ENCODE measurements around the gene TSPOAP1. TPM values are rescaled to one million over a fixed set of nuclear protein-coding genes. Genes with fewer than 3 reads are reported as not detected.

The TSPOAP1 gene
- total RNA-seq, 2 experiments from 2014 or later = 17.8 to 19.5 TPM

DNA sequence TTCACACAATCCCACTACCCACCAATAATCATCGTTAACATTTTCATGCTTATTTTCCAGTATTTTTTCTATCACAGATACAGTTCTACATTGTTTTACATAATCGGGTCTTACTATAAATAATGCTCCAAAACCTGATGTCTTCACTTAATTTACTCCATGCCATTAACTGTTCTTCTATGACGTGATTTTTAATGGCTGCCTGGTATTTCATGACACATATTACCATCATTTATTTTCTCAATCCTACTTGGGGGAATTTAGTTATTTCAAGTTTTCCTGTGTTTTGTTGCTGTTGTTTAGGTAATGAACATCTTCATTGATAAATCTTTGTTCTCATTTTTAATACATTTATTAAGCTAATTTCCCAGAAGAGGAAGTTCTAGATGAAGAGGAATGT lies 75.5 kb downstream of the TSPOAP1 start:
- DNase-seq (no peak), ATAC-seq (ENCODE audit: poor library complexity) (no peak)
- intact Hi-C loops (cut with DNase I, micrococcal nuclease) = no loop called here
- peaks cover 6% of the 10 kb centered on the region for H3K4me1 Mint-ChIP-seq (ENCODE audit: low read depth)
- no peak overlapping the region for H3K27ac Mint-ChIP-seq
- peaks cover 30% of the 10 kb centered on the region for H3K27me3 Mint-ChIP-seq
- no peak overlapping the region for H3K4me3 Mint-ChIP-seq
- H3K36me3 ChIP-seq (ENCODE audit: insufficient read depth, low read length) = no peaks in the 10 kb centered on the region
- H3K4me1 ChIP-seq (ENCODE audit: insufficient read depth, low read length) = peaks cover 13% of the 10 kb centered on the region
- H3K4me3 ChIP-seq (ENCODE audit: low read length) = no peak overlapping the region
- H3K9me3 Mint-ChIP-seq = no peaks in the 10 kb centered on the region
- ChIA-PET POLR2A (no interaction called here), CTCF (no interaction called here)
- H3K36me3 Mint-ChIP-seq (ENCODE audit: low read depth) = no peaks in the 10 kb centered on the region
- TF ChIP-seq, protein P1, sequence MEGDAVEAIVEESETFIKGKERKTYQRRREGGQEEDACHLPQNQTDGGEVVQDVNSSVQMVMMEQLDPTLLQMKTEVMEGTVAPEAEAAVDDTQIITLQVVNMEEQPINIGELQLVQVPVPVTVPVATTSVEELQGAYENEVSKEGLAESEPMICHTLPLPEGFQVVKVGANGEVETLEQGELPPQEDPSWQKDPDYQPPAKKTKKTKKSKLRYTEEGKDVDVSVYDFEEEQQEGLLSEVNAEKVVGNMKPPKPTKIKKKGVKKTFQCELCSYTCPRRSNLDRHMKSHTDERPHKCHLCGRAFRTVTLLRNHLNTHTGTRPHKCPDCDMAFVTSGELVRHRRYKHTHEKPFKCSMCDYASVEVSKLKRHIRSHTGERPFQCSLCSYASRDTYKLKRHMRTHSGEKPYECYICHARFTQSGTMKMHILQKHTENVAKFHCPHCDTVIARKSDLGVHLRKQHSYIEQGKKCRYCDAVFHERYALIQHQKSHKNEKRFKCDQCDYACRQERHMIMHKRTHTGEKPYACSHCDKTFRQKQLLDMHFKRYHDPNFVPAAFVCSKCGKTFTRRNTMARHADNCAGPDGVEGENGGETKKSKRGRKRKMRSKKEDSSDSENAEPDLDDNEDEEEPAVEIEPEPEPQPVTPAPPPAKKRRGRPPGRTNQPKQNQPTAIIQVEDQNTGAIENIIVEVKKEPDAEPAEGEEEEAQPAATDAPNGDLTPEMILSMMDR (IDR thresholded peaks at IDR 0.05) = no peak
- no peak overlapping the region for H3K27ac ChIP-seq (ENCODE audit: low read depth in 1 of 2, low read length in 2 of 2)
- peaks cover 5 to 8% of the 10 kb centered on the region in 2 experiments for H3K27me3 ChIP-seq (ENCODE audit: control insufficient read depth in 1 of 2, insufficient read depth in 2 of 2, low read length in 2 of 2)
- no peaks in the 10 kb centered on the region for H3K9me3 ChIP-seq (ENCODE audit: control insufficient read depth in 1 of 2, insufficient read depth in 1 of 2, low read length in 2 of 2)

DNA sequence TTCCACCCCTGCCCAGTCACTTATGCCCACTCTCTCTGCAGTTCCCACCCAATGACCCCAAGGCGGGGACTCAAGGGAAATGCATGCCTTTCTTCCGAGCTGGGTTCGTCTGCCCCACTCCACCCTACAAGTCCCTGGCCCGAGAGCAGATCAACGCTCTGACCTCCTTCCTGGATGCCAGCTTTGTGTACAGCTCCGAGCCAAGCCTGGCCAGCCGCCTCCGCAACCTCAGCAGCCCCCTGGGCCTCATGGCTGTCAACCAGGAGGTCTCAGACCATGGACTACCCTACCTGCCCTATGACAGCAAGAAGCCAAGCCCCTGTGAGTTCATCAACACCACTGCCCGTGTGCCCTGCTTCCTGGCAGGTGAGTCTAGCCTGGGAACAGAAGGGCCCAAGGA lies 76.5 kb downstream of the TSPOAP1 start:
- peaks cover 11% of the 10 kb centered on the region for H3K4me1 Mint-ChIP-seq (ENCODE audit: low read depth)
- no peak overlapping the region for H3K4me3 Mint-ChIP-seq
- ATAC-seq (ENCODE audit: poor library complexity) (no peak), DNase-seq (no peak)
- H3K27ac Mint-ChIP-seq = no peak overlapping the region
- peaks cover 5 to 8% of the 10 kb centered on the region in 2 experiments for H3K27me3 ChIP-seq (ENCODE audit: control insufficient read depth in 1 of 2, insufficient read depth in 2 of 2, low read length in 2 of 2)
- POLR2A ChIA-PET = no interaction called here
- TF ChIP-seq, protein P1 (IDR thresholded peaks at IDR 0.05) = no peak
- H3K4me1 ChIP-seq (ENCODE audit: insufficient read depth, low read length) = peaks cover 18% of the 10 kb centered on the region
- no peaks in the 10 kb centered on the region for H3K9me3 ChIP-seq (ENCODE audit: control insufficient read depth in 1 of 2, insufficient read depth in 1 of 2, low read length in 2 of 2)
- intact Hi-C loops (cut with DNase I, micrococcal nuclease) = no loop called here
- CTCF ChIA-PET = no interaction called here
- no peak overlapping the region for H3K27ac ChIP-seq (ENCODE audit: low read depth in 1 of 2, low read length in 2 of 2)
- no peaks in the 10 kb centered on the region for H3K9me3 Mint-ChIP-seq
- no peaks in the 10 kb centered on the region for H3K36me3 ChIP-seq (ENCODE audit: insufficient read depth, low read length)
- peaks cover 29% of the 10 kb centered on the region for H3K27me3 Mint-ChIP-seq
- no peak overlapping the region for H3K4me3 ChIP-seq (ENCODE audit: low read length)
- no peaks in the 10 kb centered on the region for H3K36me3 Mint-ChIP-seq (ENCODE audit: low read depth)

Small RNA genes lying within 50 kb of the gene (microRNA-seq; reads per million reads assigned to microRNA genes)
- not detected for gene MIR4736 (ENCODE audit: borderline microRNAs expressed, borderline replicate concordance)

Other genes starting within 250 kb of the TSPOAP1 start
- gene DYNLL2, start 245.4 kb downstream of the TSPOAP1 start, total RNA-seq = 10 to 100 TPM; 30.9 to 32.2 TPM
- under 1 TPM; 0.49 to 0.70 TPM for gene OR4D1, start 180.4 kb downstream of the TSPOAP1 start, total RNA-seq
- not detected for gene OR4D2, start 161.8 kb downstream of the TSPOAP1 start, total RNA-seq
- not detected for gene EPX, start 136.1 kb downstream of the TSPOAP1 start, total RNA-seq
- 1 to 10 TPM; 4.6 to 6.4 TPM for gene MKS1, start 109.5 kb downstream of the TSPOAP1 start, total RNA-seq
- not detected for gene LPO, start 90.2 kb downstream of the TSPOAP1 start, total RNA-seq
- under 1 TPM in 1 of 2 experiments, not detected in 1; 0.77 TPM for gene MPO, start 47.9 kb downstream of the TSPOAP1 start, total RNA-seq
- gene SUPT4H1, start 23.4 kb upstream of the TSPOAP1 start, total RNA-seq = 10 to 100 TPM; 46.5 to 47.0 TPM
- 1 to 10 TPM in 1 of 2 experiments, under 1 TPM in 1; 0.69 to 1.9 TPM for gene RNF43, start 88.7 kb upstream of the TSPOAP1 start, total RNA-seq
- 1 to 10 TPM; 1.6 to 1.7 TPM for gene HSF5, start 159.6 kb upstream of the TSPOAP1 start, total RNA-seq
- 10 to 100 TPM; 28.8 to 30.0 TPM for gene MTMR4, start 185.8 kb upstream of the TSPOAP1 start, total RNA-seq